Activated CD8-positive, alpha-beta T cell treated with anti-CD3 and anti-CD28 coated beads for 36 hours (primary cell): ENCODE data around the gene PTGER3. TPM values are rescaled to one million over a fixed set of nuclear protein-coding genes. Genes with fewer than 3 reads are reported as not detected.

Experiments
- ATAC-seq: fragments of 200-7000 bp; cut with Tn5 transposase; one replicate; pipeline ENCODE4 v1.10.0; 2021; ENCODE audit warnings: mild to moderate bottlenecking, moderate library complexity
- CTCF ChIA-PET: fragments of 350-600 bp; sonication (Branson Sonifier 250); formaldehyde crosslinking; loops from one replicate; lab custom pipeline; 2021; ENCODE audit warnings: antibody characterized with exemption; lab: Charles Lee
- POLR2A ChIA-PET: fragments of 350-600 bp; sonication (Branson Sonifier 250); formaldehyde crosslinking; loops from one replicate; lab custom pipeline; 2021; ENCODE audit warnings: antibody characterized with exemption; lab: Charles Lee
- DNase-seq: peaks from one replicate; pipeline ENCODE4 v3.0.0-alpha.2; 2020
- H3K27ac Mint-ChIP-seq: one replicate; pipeline ENCODE4 v1.8.0; 2021; ENCODE audit warnings: mild to moderate bottlenecking, mixed read lengths
- H3K27me3 Mint-ChIP-seq: one replicate; pipeline ENCODE4 v1.8.0; 2021; ENCODE audit warnings: mixed read lengths
- H3K36me3 Mint-ChIP-seq: one replicate; pipeline ENCODE4 v1.8.0; 2021; ENCODE audit warnings: low read depth, mixed read lengths
- H3K4me1 Mint-ChIP-seq: one replicate; pipeline ENCODE4 v1.8.0; 2021; ENCODE audit warnings: low read depth, mixed read lengths
- H3K4me3 Mint-ChIP-seq: one replicate; pipeline ENCODE4 v1.8.0; 2021; ENCODE audit warnings: mild to moderate bottlenecking, moderate library complexity, mixed read lengths
- H3K9me3 Mint-ChIP-seq: one replicate; pipeline ENCODE4 v1.8.0; 2021; ENCODE audit warnings: mixed read lengths
- intact Hi-C: fragments of 100-400 bp; cut with micrococcal nuclease; formaldehyde crosslinking; loops from one replicate; pipeline ENCODE4 v1.10.0; 2022
- microRNA-seq: library from miRNA; unstranded; fragments of <30 nt; microRNA quantifications from one replicate; pipeline ENCODE4 v1.2.0, GENCODE V29; 2022; ENCODE audit warnings: borderline microRNAs expressed, borderline replicate concordance
- total RNA-seq, 2 experiments: library from RNA; stranded (reverse); gene quantifications; one replicate each; pipeline ENCODE4 v1.2.3, GENCODE V29; 2021
- TF ChIP-seq, protein P1 (sequence below): fragments of 200-600 bp; IDR thresholded peaks from one replicate; pipeline ENCODE4 v1.8.0; 2022; ENCODE audit warnings: antibody characterized with exemption, mild to moderate bottlenecking

The PTGER3 gene
- total RNA-seq, 2 experiments from 2014 or later = not detected

- ATAC-seq (no peak), DNase-seq (no peak)
- Mint-ChIP-seq H3K9me3 (peaks cover 2% of the 10 kb centered on the region), H3K27me3 (no peaks in the 10 kb centered on the region), H3K4me3 (no peak overlapping the region), H3K27ac (no peak overlapping the region), H3K4me1 (no peaks in the 10 kb centered on the region), H3K36me3 (no peaks in the 10 kb centered on the region)
- POLR2A ChIA-PET = interaction anchor here (0.6 kb wide), 1 partner anchor 51 kb away, joined by 3 read pairs; no protein-coding TSS in a partner anchor
- TF ChIP-seq, protein P1, sequence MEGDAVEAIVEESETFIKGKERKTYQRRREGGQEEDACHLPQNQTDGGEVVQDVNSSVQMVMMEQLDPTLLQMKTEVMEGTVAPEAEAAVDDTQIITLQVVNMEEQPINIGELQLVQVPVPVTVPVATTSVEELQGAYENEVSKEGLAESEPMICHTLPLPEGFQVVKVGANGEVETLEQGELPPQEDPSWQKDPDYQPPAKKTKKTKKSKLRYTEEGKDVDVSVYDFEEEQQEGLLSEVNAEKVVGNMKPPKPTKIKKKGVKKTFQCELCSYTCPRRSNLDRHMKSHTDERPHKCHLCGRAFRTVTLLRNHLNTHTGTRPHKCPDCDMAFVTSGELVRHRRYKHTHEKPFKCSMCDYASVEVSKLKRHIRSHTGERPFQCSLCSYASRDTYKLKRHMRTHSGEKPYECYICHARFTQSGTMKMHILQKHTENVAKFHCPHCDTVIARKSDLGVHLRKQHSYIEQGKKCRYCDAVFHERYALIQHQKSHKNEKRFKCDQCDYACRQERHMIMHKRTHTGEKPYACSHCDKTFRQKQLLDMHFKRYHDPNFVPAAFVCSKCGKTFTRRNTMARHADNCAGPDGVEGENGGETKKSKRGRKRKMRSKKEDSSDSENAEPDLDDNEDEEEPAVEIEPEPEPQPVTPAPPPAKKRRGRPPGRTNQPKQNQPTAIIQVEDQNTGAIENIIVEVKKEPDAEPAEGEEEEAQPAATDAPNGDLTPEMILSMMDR = no peak
- CTCF ChIA-PET = no interaction called here
- intact Hi-C loops = no loop called here
These were observed 113.2 kb downstream of the PTGER3 start for GRCh38 chr1:70934194-70934961.

- Mint-ChIP-seq H3K36me3 (no peaks in the 10 kb centered on the region), H3K27ac (no peak overlapping the region), H3K4me1 (no peaks in the 10 kb centered on the region), H3K27me3 (no peaks in the 10 kb centered on the region), H3K9me3 (no peaks in the 10 kb centered on the region), H3K4me3 (no peak overlapping the region)
- TF ChIP-seq, protein P1 = no peak
- ATAC-seq (no peak), DNase-seq (no peak)
- intact Hi-C loops = no loop called here
- CTCF ChIA-PET = no interaction called here
- POLR2A ChIA-PET = no interaction called here
These were observed 117.6 kb downstream of the PTGER3 start for GRCh38 chr1:70930062-70930461.

GRCh38 chr1:70922196-70922595 lies 125.4 kb downstream of the PTGER3 start:
- ChIA-PET POLR2A (no interaction called here), CTCF (no interaction called here)
- Mint-ChIP-seq H3K27me3 (no peaks in the 10 kb centered on the region), H3K9me3 (peaks cover 8% of the 10 kb centered on the region), H3K36me3 (no peaks in the 10 kb centered on the region), H3K4me1 (no peaks in the 10 kb centered on the region), H3K4me3 (no peak overlapping the region), H3K27ac (no peak overlapping the region)
- intact Hi-C loops = no loop called here
- TF ChIP-seq, protein P1 = no peak
- no peak for DNase-seq
- no peak for ATAC-seq

Small RNA genes lying within 50 kb of the gene (microRNA-seq; reads per million reads assigned to microRNA genes)
- 938 reads per million, percentile 87 among the genes with 10 or more reads in this experiment for gene MIR186

Other genes with a start within 250 kb of the PTGER3 start
- 100 to 1,000 TPM; 107 to 119 TPM for gene ZRANB2, start 33.2 kb upstream of the PTGER3 start, total RNA-seq